ENCODE results near the gene LARP1. TPM values are rescaled to one million over a fixed set of nuclear protein-coding genes. Genes with fewer than 3 reads are reported as not detected.

The LARP1 gene
- polyA plus RNA-seq, 1 donor (not counting 4 experiments of a cell fraction or from before 2014, with no cell fraction given), result 65.6 TPM

GRCh38 chr5:154794525-154795234, 39.5 kb downstream of the LARP1 start:
- Histone ChIP-seq H3K79me2 (ENCODE audit: control insufficient read depth, insufficient read depth, low read length) (peaks cover 34% of the 10 kb centered on the region), H3K27ac (ENCODE audit: control insufficient read depth, insufficient read depth, low read length) (no peak overlapping the region)
- FAIRE-seq, result no peak

DNA sequence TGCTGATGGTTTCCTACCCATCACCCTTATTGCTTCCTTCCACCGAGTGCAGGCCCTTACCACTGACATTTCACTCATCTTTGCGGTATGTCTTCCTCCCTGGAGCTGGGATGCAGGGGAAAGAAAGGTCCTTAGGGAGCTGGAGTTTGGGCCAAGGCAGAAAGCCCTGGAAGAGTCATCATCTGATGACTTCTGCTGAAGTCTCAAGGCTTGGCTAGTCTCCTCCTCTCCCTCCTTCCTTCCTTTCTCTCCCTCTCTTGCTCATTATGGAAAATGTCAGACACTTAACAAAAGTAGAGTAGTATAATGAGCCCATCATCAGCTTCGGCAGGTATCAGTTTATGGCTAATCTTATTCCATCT, 40.0 kb downstream of the LARP1 start:
- H3K4me2 ChIP-seq (ENCODE audit: control insufficient read depth, extremely low read depth, insufficient read depth, low read depth, low read length), result no peak overlapping the region
- no peak overlapping the region for H3K9ac ChIP-seq (ENCODE audit: control insufficient read depth, extremely low read depth, insufficient read depth, low read length)
- no peak overlapping the region for H2AFZ ChIP-seq (ENCODE audit: control insufficient read depth, low read length)
- H3K9me3 ChIP-seq (ENCODE audit: control insufficient read depth, low read depth, low read length), result no peaks in the 10 kb centered on the region
- dilution Hi-C loops (cut with MboI; ENCODE audit: extremely low pct_ligation_motif_present, low sequenced_read_pairs), result no loop called here
- H3K27ac ChIP-seq (ENCODE audit: control insufficient read depth, insufficient read depth, low read length), result no peak overlapping the region
- peaks cover 52 to 55% of the 10 kb centered on the region in 2 experiments for H3K36me3 ChIP-seq (ENCODE audit: control insufficient read depth in 2 of 2, extremely low read depth in 1 of 2, insufficient read depth in 2 of 2, low read length in 2 of 2)
- H3K4me1 ChIP-seq (ENCODE audit: control insufficient read depth, extremely low read depth, insufficient read depth, low read length), result no peaks in the 10 kb centered on the region
- no peak for FAIRE-seq
- TF ChIP-seq CTCF (optimal IDR thresholded peaks at IDR 0.05 in 1 of 3, IDR thresholded peaks at IDR 0.05 in 1 of 3, conservative IDR thresholded peaks at IDR 0.05 in 1 of 3; ENCODE audit: extremely low read depth in 1 of 3, insufficient read depth in 2 of 3, low read length in 3 of 3) (no peak), EZH2 (IDR thresholded peaks at IDR 0.05; ENCODE audit: low read length) (no peak)
- peaks cover 7% of the 10 kb centered on the region for H4K20me1 ChIP-seq (ENCODE audit: control insufficient read depth, extremely low read depth, insufficient read depth, low read length)
- no peaks in the 10 kb centered on the region for H3K9me1 ChIP-seq (ENCODE audit: control insufficient read depth, extremely low read depth, insufficient read depth, low read length)
- no peaks in the 10 kb centered on the region for H3K27me3 ChIP-seq (ENCODE audit: control insufficient read depth, extremely low read depth, insufficient read depth, low read length)
- no peak overlapping the region for H3K4me3 ChIP-seq (ENCODE audit: control insufficient read depth in 2 of 3, extremely low read depth in 1 of 3, insufficient read depth in 2 of 3, low read depth in 1 of 3, low read length in 3 of 3)
- H3K79me2 ChIP-seq (ENCODE audit: control insufficient read depth, insufficient read depth, low read length), result peaks cover 29% of the 10 kb centered on the region
- DNase-seq (ENCODE audit: low read depth, low spot score), result no peak

More at GRCh38 chr5:154794525-154795234, 39.5 kb downstream of the LARP1 start:
- dilution Hi-C loops (cut with MboI; ENCODE audit: extremely low pct_ligation_motif_present, low sequenced_read_pairs), result no loop called here
- H3K36me3 ChIP-seq (ENCODE audit: control insufficient read depth in 2 of 2, extremely low read depth in 1 of 2, insufficient read depth in 2 of 2, low read length in 2 of 2), result peaks cover 46 to 52% of the 10 kb centered on the region in 2 experiments
- H3K4me3 ChIP-seq (ENCODE audit: control insufficient read depth in 2 of 3, extremely low read depth in 1 of 3, insufficient read depth in 2 of 3, low read depth in 1 of 3, low read length in 3 of 3), result no peak overlapping the region
- no peaks in the 10 kb centered on the region for H3K9me3 ChIP-seq (ENCODE audit: control insufficient read depth, low read depth, low read length)
- H3K9me1 ChIP-seq (ENCODE audit: control insufficient read depth, extremely low read depth, insufficient read depth, low read length), result no peaks in the 10 kb centered on the region
- no peak overlapping the region for H2AFZ ChIP-seq (ENCODE audit: control insufficient read depth, low read length)
- H3K4me2 ChIP-seq (ENCODE audit: control insufficient read depth, extremely low read depth, insufficient read depth, low read depth, low read length), result no peak overlapping the region
- H3K9ac ChIP-seq (ENCODE audit: control insufficient read depth, extremely low read depth, insufficient read depth, low read length), result no peak overlapping the region
- no peaks in the 10 kb centered on the region for H3K4me1 ChIP-seq (ENCODE audit: control insufficient read depth, extremely low read depth, insufficient read depth, low read length)
- no peak for DNase-seq (ENCODE audit: low read depth, low spot score)
- TF ChIP-seq EZH2 (IDR thresholded peaks at IDR 0.05; ENCODE audit: low read length), result no peak
- TF ChIP-seq CTCF (optimal IDR thresholded peaks at IDR 0.05 in 1 of 3, IDR thresholded peaks at IDR 0.05 in 1 of 3, conservative IDR thresholded peaks at IDR 0.05 in 1 of 3; ENCODE audit: extremely low read depth in 1 of 3, insufficient read depth in 2 of 3, low read length in 3 of 3), result no peak
- H3K27me3 ChIP-seq (ENCODE audit: control insufficient read depth, extremely low read depth, insufficient read depth, low read length), result no peaks in the 10 kb centered on the region
- peaks cover 9% of the 10 kb centered on the region for H4K20me1 ChIP-seq (ENCODE audit: control insufficient read depth, extremely low read depth, insufficient read depth, low read length)
